HFF-Myc (cell line): ENCODE measurements around the gene TUBB4A.

Source experiments
- DNase-seq: peaks from one replicate; pipeline ENCODE4 v3.0.0-alpha.2; 2011; ENCODE audit warnings: low read depth; ENCODE audit errors: extremely low read depth
- H3K4me3 ChIP-seq: replicated peaks from 2 replicates; pipeline ENCODE4 v1.5.1; 2011; ENCODE audit warnings: low read depth, mild to moderate bottlenecking, control low read depth, low read length
- CTCF ChIP-seq: IDR thresholded peaks from 2 replicates; pipeline ENCODE4 v1.5.1; 2012; ENCODE audit warnings: mild to moderate bottlenecking, low read depth, low read length, control low read depth; ENCODE audit errors: missing control alignments

Gene TUBB4A

DNA sequence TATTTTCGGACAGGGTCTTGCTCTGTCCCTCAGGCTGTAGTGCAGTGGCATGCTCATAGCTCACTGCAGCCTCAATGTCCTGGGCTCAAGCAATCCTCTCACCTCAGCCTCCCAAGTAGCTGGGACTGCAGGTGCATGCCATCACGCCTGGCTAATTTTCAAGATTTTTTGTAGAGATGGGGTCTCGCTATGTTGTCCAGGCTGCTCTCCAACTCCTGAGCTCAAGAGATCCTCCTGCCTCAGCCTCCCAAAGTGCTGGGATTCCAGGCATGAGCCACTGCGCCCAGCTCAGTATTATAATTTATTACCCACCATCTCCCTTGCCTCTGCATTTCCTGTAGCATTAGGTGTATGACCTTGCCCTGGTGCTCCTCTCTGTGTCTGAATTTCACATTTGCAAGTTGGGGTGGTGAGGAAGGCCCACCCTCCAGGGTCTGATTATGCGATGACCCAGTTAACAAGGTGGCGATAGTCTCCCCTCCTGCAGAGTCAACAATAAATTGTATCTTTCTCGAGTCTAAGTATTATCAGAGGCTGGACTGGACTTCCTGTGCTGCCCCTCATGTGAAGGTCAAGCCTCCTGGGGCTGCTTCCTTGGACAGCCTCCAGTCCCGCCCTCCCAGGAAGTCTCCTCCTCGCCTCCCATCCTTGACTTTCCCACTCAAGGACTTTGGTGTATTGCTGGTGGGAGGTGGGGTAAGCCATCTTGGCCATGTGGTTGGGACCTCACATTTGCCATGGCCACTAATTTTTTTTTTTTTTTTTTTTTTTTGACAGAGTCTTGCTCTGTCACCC, 1.5 kb upstream of the TUBB4A start:
- DNase-seq, result no peak
- H3K4me3 ChIP-seq, result no peak overlapping the region
- TF ChIP-seq CTCF, result no peak

- DNase-seq, result no peak
- H3K4me3 ChIP-seq, result no peak overlapping the region
- TF ChIP-seq CTCF, result no peak
Measured at GRCh38 chr19:6500837-6501739, 1.0 kb downstream of the TUBB4A start.

DNA sequence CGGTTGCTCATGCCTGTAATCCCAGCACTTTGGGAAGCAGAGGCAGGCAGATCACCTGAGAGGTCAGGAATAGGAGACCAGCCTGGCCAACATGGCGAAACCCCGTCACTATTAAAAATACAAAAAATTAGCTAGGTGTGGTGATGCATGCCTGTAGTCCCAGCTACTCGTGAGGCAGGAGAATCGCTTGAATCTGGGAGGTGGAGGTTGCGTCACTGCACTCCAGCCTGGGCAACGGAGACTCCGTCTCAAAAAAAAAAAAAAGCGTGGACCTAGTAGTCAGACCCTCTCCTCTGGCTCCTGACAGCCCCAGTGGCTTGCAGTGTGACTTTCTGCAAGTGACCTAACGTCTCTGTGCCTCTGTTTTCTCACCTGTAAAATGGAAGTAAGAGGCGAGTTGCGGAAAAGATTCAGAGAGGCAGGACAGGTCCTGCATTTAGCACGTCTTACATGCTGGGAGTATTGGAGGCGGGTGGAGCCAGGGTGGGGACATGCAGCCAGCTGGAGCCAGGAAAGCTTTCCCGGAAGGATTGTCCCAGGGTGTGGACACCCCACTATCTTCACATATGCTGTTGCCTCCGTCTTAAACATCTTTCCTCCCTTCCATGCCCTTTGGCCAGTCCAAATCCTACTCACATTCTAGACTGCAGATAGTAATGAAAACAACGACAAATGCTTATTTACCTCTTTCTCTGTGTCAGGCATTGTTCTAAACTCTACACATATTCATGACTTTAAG, 2.9 kb downstream of the TUBB4A start:
- DNase-seq, result no peak
- H3K4me3 ChIP-seq, result no peak overlapping the region
- no peak for TF ChIP-seq CTCF

DNA sequence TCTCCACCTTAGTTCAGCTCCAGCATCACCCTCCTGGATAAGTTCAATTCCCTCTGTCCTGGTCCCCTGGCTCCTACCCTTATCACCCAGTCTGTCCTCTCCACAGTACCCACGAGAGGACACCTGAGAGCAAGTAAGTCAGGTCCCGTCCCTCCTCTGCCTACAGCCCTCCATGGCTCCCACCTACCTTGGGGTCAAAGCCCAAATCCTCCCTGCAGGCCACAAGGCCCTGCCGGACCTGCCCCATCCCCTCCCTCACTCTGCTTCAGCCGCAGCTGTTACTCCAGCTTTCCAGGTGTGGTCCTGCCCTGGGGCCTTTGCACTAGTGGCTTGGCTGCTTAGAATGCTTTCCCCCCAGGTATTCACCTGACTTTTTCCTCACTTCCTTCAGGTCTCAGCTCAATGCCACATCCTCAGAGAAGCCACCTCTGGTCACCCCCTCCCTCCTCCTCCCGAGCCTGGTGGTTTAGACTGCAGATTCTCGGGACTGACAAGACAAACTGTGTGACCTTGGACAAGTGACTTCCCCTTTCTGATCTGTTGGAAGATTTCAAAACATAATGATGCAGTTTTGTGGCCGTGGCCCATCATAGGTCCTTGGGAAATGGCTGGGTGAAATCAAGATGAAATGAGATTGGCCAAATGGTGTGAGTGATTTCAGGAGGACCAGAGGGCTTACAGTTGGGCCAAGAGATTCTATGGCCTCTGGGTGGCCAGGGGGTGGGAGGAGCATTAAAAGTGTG, 3.6 kb downstream of the TUBB4A start:
- H3K4me3 ChIP-seq, result no peak overlapping the region
- DNase-seq, result no peak
- no peak for TF ChIP-seq CTCF

- no peak for DNase-seq
Measured at GRCh38 chr19:6495947-6496346, 6.2 kb downstream of the TUBB4A start.

More at GRCh38 chr19:6495947-6496346, 6.2 kb downstream of the TUBB4A start:
- TF ChIP-seq CTCF, result no peak
- H3K4me3 ChIP-seq, result no peak overlapping the region
